Stomach (tissue), 4 donors: ENCODE data around the gene MTA3.

ENCODE experiments used
- POLR2A ChIP-seq, 4 donors: fragments of 450-650 bp; IDR thresholded peaks; one replicate each; pipeline ENCODE4 v1.6.1; 2016; ENCODE audit warnings: antibody characterized with exemption in 4 of 4, control low read depth in 2 of 4, mild to moderate bottlenecking in 1 of 4, moderate library complexity in 1 of 4
- TF ChIP-seq, protein P1 (sequence below), 7 experiments: fragments of 450-650 bp in 4 of 7; fragments of 200-600 bp in 3 of 7; sonication (generic) in 3 of 7; IDR thresholded peaks; one replicate each; pipeline ENCODE4 v1.5.1; 2016 to 2019; ENCODE audit warnings: antibody characterized with exemption in 7 of 7, control low read depth in 2 of 7, mild to moderate bottlenecking in 1 of 7

DNA sequence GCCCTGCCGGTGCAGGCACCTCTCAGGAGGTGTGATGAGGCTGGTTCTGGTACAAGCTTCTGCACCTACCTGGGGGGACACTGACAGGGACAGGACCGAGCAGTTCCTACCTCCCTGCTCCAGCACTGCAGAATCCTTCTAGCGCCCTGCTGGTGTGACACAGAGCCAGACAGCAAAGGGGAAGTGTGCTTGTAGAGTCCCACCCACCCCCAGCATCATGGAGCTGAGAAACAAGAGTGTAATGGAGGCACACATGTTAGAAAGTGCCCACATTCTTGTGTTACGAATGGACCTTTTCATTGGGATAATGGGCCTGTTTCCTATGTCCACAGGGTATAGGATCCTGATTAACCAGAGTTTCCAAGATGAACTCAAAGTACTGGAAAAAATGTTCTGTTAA, 157.2 kb downstream of the MTA3 start:
- TF ChIP-seq, protein P1, sequence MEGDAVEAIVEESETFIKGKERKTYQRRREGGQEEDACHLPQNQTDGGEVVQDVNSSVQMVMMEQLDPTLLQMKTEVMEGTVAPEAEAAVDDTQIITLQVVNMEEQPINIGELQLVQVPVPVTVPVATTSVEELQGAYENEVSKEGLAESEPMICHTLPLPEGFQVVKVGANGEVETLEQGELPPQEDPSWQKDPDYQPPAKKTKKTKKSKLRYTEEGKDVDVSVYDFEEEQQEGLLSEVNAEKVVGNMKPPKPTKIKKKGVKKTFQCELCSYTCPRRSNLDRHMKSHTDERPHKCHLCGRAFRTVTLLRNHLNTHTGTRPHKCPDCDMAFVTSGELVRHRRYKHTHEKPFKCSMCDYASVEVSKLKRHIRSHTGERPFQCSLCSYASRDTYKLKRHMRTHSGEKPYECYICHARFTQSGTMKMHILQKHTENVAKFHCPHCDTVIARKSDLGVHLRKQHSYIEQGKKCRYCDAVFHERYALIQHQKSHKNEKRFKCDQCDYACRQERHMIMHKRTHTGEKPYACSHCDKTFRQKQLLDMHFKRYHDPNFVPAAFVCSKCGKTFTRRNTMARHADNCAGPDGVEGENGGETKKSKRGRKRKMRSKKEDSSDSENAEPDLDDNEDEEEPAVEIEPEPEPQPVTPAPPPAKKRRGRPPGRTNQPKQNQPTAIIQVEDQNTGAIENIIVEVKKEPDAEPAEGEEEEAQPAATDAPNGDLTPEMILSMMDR (IDR thresholded peaks at IDR 0.05): no peak
- TF ChIP-seq POLR2A (IDR thresholded peaks at IDR 0.05): no peak
